Right cardiac atrium (tissue), 5 donors: Measurements from ENCODE around the gene METTL15. TPM values are rescaled to one million over a fixed set of nuclear protein-coding genes. Genes with fewer than 3 reads are reported as not detected.
"Not testable (repeated sequence)": the region's sequence is repeated elsewhere in the genome, so short reads cannot be mapped to it uniquely, and the experiment has no call there.

Source experiments
- ATAC-seq, 2 donors: fragments of 200-7000 bp; cut with Tn5 transposase; one replicate each; pipeline versions ENCODE4 v1.8.0 to v1.9.1; 2020; ENCODE audit warnings: moderate library complexity in 2 of 2, mild to moderate bottlenecking in 1 of 2
- DNase-seq, 3 donors: peaks; one replicate each; pipeline ENCODE4 v3.0.0-alpha.2; 2020
- H3K27ac ChIP-seq: one replicate; pipeline ENCODE4 v1.5.1; 2013; ENCODE audit warnings: mild to moderate bottlenecking, low read length, control low read depth, moderate library complexity
- H3K27me3 ChIP-seq: one replicate; pipeline ENCODE4 v1.6.1; 2013; ENCODE audit not compliant: control insufficient read depth, insufficient read depth
- H3K4me1 ChIP-seq: one replicate; pipeline ENCODE4 v1.6.1; 2013; ENCODE audit warnings: low read length; ENCODE audit not compliant: control insufficient read depth, insufficient read depth
- H3K4me3 ChIP-seq: one replicate; pipeline ENCODE4 v1.5.1; 2013; ENCODE audit warnings: low read length, control low read depth
- H3K9me3 ChIP-seq: one replicate; pipeline ENCODE4 v1.6.1; 2013; ENCODE audit warnings: low read length; ENCODE audit not compliant: control insufficient read depth
- WGBS: extraction: QIAGEN DNeasy Blood & Tissue Kit; methylation state at CpG from one replicate; pipeline ENCODE4 v1.1.7; 2013; 5-methylcytosine and 5-hydroxymethylcytosine counted together
- intact Hi-C, 4 donors: fragments of 100-400 bp; cut with DNase I; formaldehyde crosslinking; loops; one replicate each; pipeline versions ENCODE4 v1.11.0 to v1.14.0; 2022 to 2023
- polyA plus RNA-seq: library from polyadenylated mRNA; stranded (reverse); fragments of 200-250 nt; gene quantifications from one replicate; pipeline ENCODE4 v1.2.3, GENCODE V29; 2013
- total RNA-seq, 4 donors: library from RNA; stranded (reverse); fragmentation: NEBNext Ultra II Directional; extraction: Animal tissue kit (Norgen Biotek cat#: 25700); gene quantifications; one replicate each; pipeline ENCODE4 v1.2.1, GENCODE V29; 2021
- donor health status: healthy with polysubstance abuse.
- donor health status: DM: no; HTN: yes; CAD: no.
- donor health status: DM: no; HTN: no; CAD: no.
- donor health status: DM: no; HTN: yes; CAD: no; lungs with severe emphysema.
- donor health status: DM: yes; HTN: yes; CAD: no.

The METTL15 gene
- total and polyA plus RNA-seq, 5 donors = 4.8 to 10.2 (median 8.8) TPM

- peak; percentile 76 to 79 for ATAC-seq
- under 1% methylated on average over 31 of the region's 31 CpGs for WGBS
- H3K4me1 ChIP-seq = no peaks in the 10 kb centered on the region
These were observed 2.1 kb downstream of the METTL15 start for GRCh38 chr11:28110108-28110820.

DNA sequence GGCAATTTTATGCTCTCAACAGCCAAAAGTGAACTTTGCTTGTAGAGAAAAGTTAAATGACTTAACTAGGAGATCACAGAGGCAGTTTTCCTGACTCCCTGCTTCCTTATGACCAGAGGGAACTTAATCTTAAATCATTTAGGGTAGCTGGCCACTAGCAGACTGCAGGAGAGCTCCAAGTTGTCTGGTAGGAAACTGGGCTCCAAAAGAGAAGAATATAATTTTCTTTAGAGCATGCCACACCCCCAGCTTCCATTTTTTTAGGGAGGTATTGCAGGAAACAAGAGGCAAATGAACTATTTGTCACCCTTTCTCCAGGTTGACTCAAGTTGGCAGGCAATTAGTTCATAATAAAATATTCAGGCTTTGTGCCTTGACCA lies 2.6 kb downstream of the METTL15 start:
- Histone ChIP-seq H3K27me3 (no peaks in the 10 kb centered on the region), H3K4me1 (no peaks in the 10 kb centered on the region), H3K4me3 (peak overlapping the region; percentile 100), H3K27ac (peak overlapping the region; percentile 93), H3K9me3 (no peaks in the 10 kb centered on the region)
- DNase-seq (no peak), ATAC-seq (no peak)
- intact Hi-C loops = no loop called here

More at GRCh38 chr11:28110108-28110820, 2.1 kb downstream of the METTL15 start:
- DNase-seq = peak; percentile 76 to 86 (median 83)
- Histone ChIP-seq H3K9me3 (no peaks in the 10 kb centered on the region), H3K27ac (peak overlapping the region; percentile 93), H3K4me3 (peak overlapping the region; percentile 100), H3K27me3 (no peaks in the 10 kb centered on the region)
- intact Hi-C loops = no loop called here

DNA sequence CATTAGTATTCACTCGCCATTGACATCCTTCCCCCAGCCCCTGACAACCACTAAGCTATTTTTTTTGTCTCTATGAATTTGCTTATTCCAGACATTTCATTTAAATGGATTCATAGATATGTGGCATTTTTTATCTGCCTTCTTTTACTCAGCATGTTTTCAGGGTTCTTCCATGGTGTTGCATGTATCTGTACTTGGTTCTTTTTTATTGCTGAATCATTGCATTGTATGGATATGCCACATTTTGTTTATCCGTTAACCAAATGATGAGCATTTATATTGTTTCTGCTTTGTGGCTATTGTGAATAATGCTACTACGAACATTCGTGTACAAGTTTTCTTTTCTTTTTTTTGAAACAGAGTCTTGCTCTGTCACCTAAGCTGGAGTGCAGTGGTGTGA lies 5.9 kb downstream of the METTL15 start:
- intact Hi-C loops = no loop called here
- Histone ChIP-seq H3K4me1 (no peaks in the 10 kb centered on the region), H3K4me3 (no peak overlapping the region), H3K27ac (no peak overlapping the region), H3K27me3 (no peaks in the 10 kb centered on the region), H3K9me3 (no peaks in the 10 kb centered on the region)
- DNase-seq (no peak), ATAC-seq (no peak)
- 97% methylated on average over 4 of the region's 4 CpGs for WGBS

DNA sequence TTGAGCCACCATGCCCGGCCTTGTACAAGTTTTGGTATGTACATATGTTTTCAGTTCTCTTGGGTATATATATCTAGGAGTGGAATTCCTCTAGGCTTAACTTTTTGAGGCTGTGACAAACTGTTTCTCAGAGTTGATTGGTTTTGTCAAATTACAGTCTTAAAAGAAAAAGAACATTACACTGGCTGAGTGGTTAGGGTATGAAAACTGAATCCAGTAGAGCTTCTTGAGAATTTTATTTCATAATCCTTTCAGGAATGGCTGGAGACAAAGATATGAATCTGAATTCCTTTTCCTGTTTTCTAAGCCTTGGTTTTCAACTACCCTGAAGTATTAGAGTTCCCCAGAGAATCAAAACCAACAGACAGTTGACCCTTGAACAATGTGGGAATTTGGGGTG lies 6.5 kb downstream of the METTL15 start:
- no peaks in the 10 kb centered on the region for H3K9me3 ChIP-seq
- H3K27me3 ChIP-seq = no peaks in the 10 kb centered on the region
- intact Hi-C loops = no loop called here
- no peak overlapping the region for H3K4me3 ChIP-seq
- H3K4me1 ChIP-seq = no peaks in the 10 kb centered on the region
- no peak for DNase-seq
- no peak for ATAC-seq
- WGBS = 91% methylated on average over 1 of the region's 1 CpG
- no peak overlapping the region for H3K27ac ChIP-seq

GRCh38 chr11:28117712-28118111 lies 9.5 kb downstream of the METTL15 start:
- Histone ChIP-seq H3K4me3 (no peak overlapping the region), H3K27ac (no peak overlapping the region), H3K4me1 (no peaks in the 10 kb centered on the region), H3K27me3 (no peaks in the 10 kb centered on the region), H3K9me3 (no peaks in the 10 kb centered on the region)
- ATAC-seq (no peak), DNase-seq (no peak)
- intact Hi-C loops = no loop called here
- WGBS = 97% methylated on average over 4 of the region's 4 CpGs

- Histone ChIP-seq H3K4me1 (no peaks in the 10 kb centered on the region), H3K27me3 (no peaks in the 10 kb centered on the region), H3K4me3 (no peak overlapping the region), H3K27ac (no peak overlapping the region), H3K9me3 (no peaks in the 10 kb centered on the region)
- 86% methylated on average over 3 of the region's 3 CpGs for WGBS
- DNase-seq (no peak), ATAC-seq (no peak)
- intact Hi-C loops = no loop called here
These were observed 15.0 kb downstream of the METTL15 start for GRCh38 chr11:28123151-28123581.

DNA sequence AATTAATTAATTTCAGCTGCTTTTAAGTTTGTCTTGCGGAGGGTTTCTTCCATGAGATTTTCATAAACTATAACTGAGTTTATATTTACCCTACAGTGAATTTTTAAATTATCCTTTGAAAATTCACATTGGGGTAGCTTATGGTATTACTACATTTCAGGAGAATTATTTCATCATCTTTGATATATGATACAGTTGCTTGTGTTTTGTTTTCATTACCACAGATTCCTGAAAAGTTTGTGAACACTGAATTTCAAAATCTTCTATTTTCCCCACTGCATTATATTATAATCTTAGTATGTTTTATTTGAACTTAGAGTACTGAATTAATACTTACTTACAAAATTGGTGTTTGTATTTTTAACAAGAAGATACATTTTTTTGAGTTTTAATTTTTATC lies 24.4 kb downstream of the METTL15 start:
- Histone ChIP-seq H3K27me3 (no peaks in the 10 kb centered on the region), H3K27ac (no peak overlapping the region), H3K4me1 (no peaks in the 10 kb centered on the region), H3K4me3 (no peak overlapping the region), H3K9me3 (no peaks in the 10 kb centered on the region)
- WGBS = 96% methylated on average over 1 of the region's 1 CpG
- intact Hi-C loops = no loop called here
- DNase-seq (no peak), ATAC-seq (no peak)

DNA sequence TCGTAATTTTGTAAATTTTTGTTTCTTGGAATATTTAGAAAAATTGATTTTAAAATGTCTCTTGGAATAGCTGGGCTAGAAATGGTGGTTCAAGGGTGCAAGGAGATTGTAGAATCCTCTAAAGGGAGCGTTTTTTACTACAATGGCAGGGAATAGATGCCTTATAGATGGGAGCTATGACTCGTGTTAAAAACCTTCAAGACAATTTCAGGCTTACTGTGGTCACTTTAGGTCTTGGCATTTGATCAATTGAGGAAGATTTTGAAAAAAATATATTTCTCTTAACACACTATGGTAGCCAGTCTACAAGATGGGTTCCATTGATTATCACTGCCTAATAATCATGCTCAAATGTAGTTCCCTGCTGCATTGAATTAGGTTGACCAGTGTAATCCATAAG lies 25.0 kb downstream of the METTL15 start:
- ATAC-seq (no peak), DNase-seq (no peak)
- H3K27me3 ChIP-seq = no peaks in the 10 kb centered on the region
- intact Hi-C loops = no loop called here
- H3K9me3 ChIP-seq = no peaks in the 10 kb centered on the region
- H3K4me3 ChIP-seq = no peak overlapping the region
- 97% methylated on average over 3 of the region's 3 CpGs for WGBS
- H3K4me1 ChIP-seq = no peaks in the 10 kb centered on the region
- H3K27ac ChIP-seq = no peak overlapping the region

DNA sequence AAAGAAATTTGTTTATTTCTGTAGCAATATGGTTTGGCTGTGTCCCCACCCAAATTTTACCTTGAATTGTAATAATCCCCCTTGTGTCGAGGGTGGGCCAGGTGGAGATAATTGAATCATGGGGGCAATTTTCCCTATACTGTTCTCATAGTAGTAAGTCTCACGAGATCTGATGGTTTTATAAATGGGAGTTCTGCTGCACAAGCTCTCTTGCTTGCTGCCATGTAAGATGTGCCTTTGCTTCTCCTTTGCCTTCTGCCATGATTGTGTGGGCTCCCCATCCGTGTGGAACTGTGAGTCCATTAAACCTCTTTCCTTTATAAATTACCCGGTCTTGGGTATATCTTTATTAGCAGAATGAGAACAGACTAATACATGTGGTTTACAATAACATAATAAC lies 28.0 kb downstream of the METTL15 start:
- DNase-seq, H3K9me3 ChIP-seq, H3K27me3 ChIP-seq, H3K4me1 ChIP-seq, H3K27ac ChIP-seq, ATAC-seq, H3K4me3 ChIP-seq, intact Hi-C loops: not testable (repeated sequence)
- WGBS = 96% methylated on average over 4 of the region's 4 CpGs

- over 99% methylated on average over 3 of the region's 3 CpGs for WGBS
- H3K9me3 ChIP-seq = peaks cover 4% of the 10 kb centered on the region
These were observed 29.2 kb downstream of the METTL15 start for GRCh38 chr11:28137366-28137765.

DNA sequence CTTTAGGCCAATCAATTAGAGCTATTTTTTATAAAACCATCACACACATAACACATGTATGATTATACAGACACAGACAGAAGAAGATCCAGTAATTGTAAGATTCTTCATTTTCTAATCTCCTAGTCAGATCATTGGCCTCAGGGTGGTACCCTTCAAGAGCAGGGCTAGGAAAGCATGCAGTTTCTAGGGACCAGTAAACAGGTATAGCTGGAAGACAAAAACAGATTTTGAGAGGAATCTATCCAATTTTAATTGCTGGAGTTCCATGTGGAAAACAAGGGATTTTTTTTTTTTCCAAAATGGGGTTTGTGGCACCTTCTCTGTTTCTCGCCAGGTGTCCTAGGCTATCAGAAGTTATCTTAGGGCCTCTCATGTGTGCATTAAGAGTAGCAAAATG lies 29.6 kb downstream of the METTL15 start:
- Histone ChIP-seq H3K27me3 (no peaks in the 10 kb centered on the region), H3K27ac (no peak overlapping the region), H3K9me3 (peaks cover 4% of the 10 kb centered on the region), H3K4me1 (no peaks in the 10 kb centered on the region), H3K4me3 (no peak overlapping the region)
- ATAC-seq (no peak), DNase-seq (no peak)
- intact Hi-C loops = no loop called here
- 100% methylated on average over 1 of the region's 1 CpG for WGBS

More at GRCh38 chr11:28137366-28137765, 29.2 kb downstream of the METTL15 start:
- ATAC-seq (no peak), DNase-seq (no peak)
- no peaks in the 10 kb centered on the region for H3K27me3 ChIP-seq
- H3K4me1 ChIP-seq = no peaks in the 10 kb centered on the region
- intact Hi-C loops = no loop called here
- H3K27ac ChIP-seq = no peak overlapping the region
- H3K4me3 ChIP-seq = no peak overlapping the region
